ENCODE results near the gene ARMH1. TPM values are rescaled to one million over a fixed set of nuclear protein-coding genes. Genes with fewer than 3 reads are reported as not detected.
A peak's percentile ranks its signal among the peaks of the same experiment; 100 is the strongest.
"Not testable (repeated sequence)": the region's sequence is repeated elsewhere in the genome, so short reads cannot be mapped to it uniquely, and the experiment has no call there.

Gene ARMH1
- total RNA-seq, 1 experiment from 2014 or later = not detected

- DNase-seq (ENCODE audit: low read depth in 1 of 2, low spot score in 2 of 2) = no peak
- no peaks in the 10 kb centered on the region for H3K27me3 ChIP-seq (replicated peaks)
- H3K9me3 ChIP-seq (replicated peaks) = 0 out of 2 replicates have a peak, but pooled peaks cover 2% of the 10 kb centered on the region
- no peak overlapping the region for H3K27ac ChIP-seq
- no peak overlapping the region for H3K4me3 ChIP-seq
- peaks cover 43% of the 10 kb centered on the region for H3K36me3 ChIP-seq
- no peaks in the 10 kb centered on the region for H3K4me1 ChIP-seq (replicated peaks)
These were observed 24.2 kb upstream of the ARMH1 start for GRCh38 chr1:44650159-44650831.

DNA sequence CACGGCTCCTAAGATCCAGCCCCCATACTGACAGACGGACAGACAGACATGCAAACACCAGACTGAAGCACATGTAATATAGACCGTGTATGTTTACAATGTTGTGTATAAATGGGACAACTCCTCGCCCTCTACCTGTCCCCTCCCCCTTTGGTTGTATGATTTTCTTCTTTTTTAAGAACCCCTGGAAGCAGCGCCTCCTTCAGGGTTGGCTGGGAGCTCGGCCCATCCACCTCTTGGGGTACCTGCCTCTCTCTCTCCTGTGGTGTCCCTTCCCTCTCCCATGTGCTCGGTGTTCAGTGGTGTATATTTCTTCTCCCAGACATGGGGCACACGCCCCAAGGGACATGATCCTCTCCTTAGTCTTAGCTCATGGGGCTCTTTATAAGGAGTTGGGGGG, 23.4 kb upstream of the ARMH1 start:
- no peak overlapping the region for H3K27ac ChIP-seq
- no peak for DNase-seq (ENCODE audit: low read depth in 1 of 2, low spot score in 2 of 2)
- H3K9me3 ChIP-seq (replicated peaks) = 0 out of 2 replicates have a peak, but pooled peaks cover 2% of the 10 kb centered on the region
- no peaks in the 10 kb centered on the region for H3K4me1 ChIP-seq (replicated peaks)
- no peaks in the 10 kb centered on the region for H3K27me3 ChIP-seq (replicated peaks)
- peaks cover 35% of the 10 kb centered on the region for H3K36me3 ChIP-seq
- no peak overlapping the region for H3K4me3 ChIP-seq

DNA sequence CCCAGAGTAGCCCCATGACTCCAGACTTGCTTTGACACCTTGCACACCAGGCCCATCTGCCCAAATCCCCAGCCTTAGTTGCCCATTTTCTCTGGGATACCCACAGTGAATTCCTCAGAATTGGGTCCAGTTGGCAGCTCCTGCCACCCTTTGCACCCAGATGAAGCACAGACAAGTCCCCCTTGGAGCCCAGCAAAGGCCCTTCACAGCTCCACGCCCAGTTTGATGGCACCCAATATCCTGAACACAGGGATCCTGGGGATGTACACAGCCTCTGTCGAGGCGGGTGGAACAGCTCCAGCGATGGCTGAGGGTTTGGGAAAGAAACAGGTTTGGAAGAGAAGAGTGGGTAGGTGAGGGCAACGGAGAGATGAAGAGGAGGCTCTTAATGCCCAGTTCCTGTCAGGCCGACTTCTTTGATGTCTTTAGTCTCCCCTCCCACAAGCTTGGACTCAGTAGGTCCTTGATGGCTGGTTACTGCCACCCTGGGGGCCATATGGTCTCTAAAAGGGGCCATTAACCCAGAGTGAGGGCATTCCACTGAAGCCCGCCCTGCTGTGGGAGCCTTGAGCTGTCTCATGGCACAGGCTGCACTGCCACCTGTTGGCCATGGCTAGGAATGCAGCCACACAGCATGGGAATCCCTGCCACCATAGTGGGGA, 21.9 kb upstream of the ARMH1 start:
- H3K27ac ChIP-seq = no peak overlapping the region
- no peaks in the 10 kb centered on the region for H3K4me1 ChIP-seq (replicated peaks)
- DNase-seq (ENCODE audit: low read depth in 1 of 2, low spot score in 2 of 2) = peak; percentile 48 to 68
- H3K4me3 ChIP-seq = no peak overlapping the region
- H3K27me3 ChIP-seq (replicated peaks) = no peaks in the 10 kb centered on the region
- H3K36me3 ChIP-seq = peaks cover 26% of the 10 kb centered on the region
- H3K9me3 ChIP-seq (replicated peaks) = 0 out of 2 replicates have a peak, but pooled peaks cover 2% of the 10 kb centered on the region

GRCh38 chr1:44653107-44653964, 21.2 kb upstream of the ARMH1 start:
- no peaks in the 10 kb centered on the region for H3K4me1 ChIP-seq (replicated peaks)
- H3K27ac ChIP-seq = no peak overlapping the region
- H3K36me3 ChIP-seq = peaks cover 19% of the 10 kb centered on the region
- no peak for DNase-seq (ENCODE audit: low read depth in 1 of 2, low spot score in 2 of 2)
- no peak overlapping the region for H3K4me3 ChIP-seq
- H3K27me3 ChIP-seq (replicated peaks) = no peaks in the 10 kb centered on the region
- H3K9me3 ChIP-seq (replicated peaks) = 0 out of 2 replicates have a peak, but pooled peaks cover 2% of the 10 kb centered on the region

DNA sequence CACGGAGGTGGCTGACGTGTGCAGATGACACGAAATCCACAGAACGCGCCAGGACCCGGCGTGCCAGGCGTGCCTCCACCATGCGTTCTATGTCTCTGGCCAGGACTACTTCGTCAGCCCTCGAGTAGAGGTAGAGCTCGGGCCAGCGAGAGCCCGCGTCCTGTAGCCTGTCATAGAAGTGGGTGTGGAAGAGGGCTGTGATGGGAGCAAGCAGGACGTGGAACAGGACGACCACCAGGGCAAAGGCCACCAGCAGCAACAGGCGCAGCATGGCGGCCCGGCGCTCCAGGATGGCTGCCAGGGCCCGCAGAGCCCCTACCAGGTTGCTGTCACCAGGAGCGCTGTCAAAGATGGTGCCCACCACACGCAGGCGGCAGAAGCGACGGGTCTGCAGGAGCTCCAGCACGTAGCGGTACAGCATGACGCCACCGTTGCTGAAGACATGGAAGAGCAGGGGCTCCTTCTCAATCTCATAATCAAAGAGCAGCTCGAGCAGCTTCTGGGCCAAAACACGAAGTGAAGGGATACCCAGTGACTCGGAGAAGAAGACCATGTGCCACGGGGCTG, 19.8 kb upstream of the ARMH1 start:
- H3K9me3 ChIP-seq (replicated peaks) = 0 out of 2 replicates have a peak, but pooled peaks cover 2% of the 10 kb centered on the region
- H3K27ac ChIP-seq = no peak overlapping the region
- H3K4me1 ChIP-seq (replicated peaks) = no peaks in the 10 kb centered on the region
- DNase-seq (ENCODE audit: low read depth in 1 of 2, low spot score in 2 of 2) = no peak
- no peaks in the 10 kb centered on the region for H3K27me3 ChIP-seq (replicated peaks)
- no peak overlapping the region for H3K4me3 ChIP-seq
- H3K36me3 ChIP-seq = peaks cover 9% of the 10 kb centered on the region

DNA sequence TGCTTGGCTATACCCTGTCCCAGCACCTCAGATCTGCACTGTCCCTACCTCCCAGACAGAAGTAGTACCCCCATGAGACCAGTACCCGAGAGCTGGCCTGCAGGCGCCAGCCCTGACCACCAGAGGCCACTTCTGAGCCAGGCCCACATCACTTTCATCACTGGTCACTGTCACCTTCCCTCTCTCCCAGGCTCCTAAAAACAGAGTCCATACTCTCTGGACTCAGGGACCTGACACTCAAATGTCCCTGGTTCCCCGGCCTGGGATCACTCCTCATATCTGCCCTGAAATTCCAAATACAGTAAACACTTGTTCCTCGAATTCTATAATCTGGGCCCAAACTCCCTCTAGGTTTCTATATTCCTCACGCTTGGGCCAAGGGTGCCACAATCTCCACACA, 18.9 kb upstream of the ARMH1 start:
- peaks cover 1% of the 10 kb centered on the region for H3K36me3 ChIP-seq
- 0 out of 2 replicates have a peak, but pooled peaks cover 2% of the 10 kb centered on the region for H3K9me3 ChIP-seq (replicated peaks)
- H3K27ac ChIP-seq = no peak overlapping the region
- DNase-seq (ENCODE audit: low read depth in 1 of 2, low spot score in 2 of 2) = no peak
- no peaks in the 10 kb centered on the region for H3K27me3 ChIP-seq (replicated peaks)
- H3K4me3 ChIP-seq = no peak overlapping the region
- H3K4me1 ChIP-seq (replicated peaks) = no peaks in the 10 kb centered on the region

- Histone ChIP-seq H3K36me3 (no peaks in the 10 kb centered on the region), H3K27ac (no peak overlapping the region), H3K9me3 (replicated peaks) (no peaks in the 10 kb centered on the region), H3K4me1 (replicated peaks) (no peaks in the 10 kb centered on the region), H3K4me3 (no peak overlapping the region), H3K27me3 (replicated peaks) (no peaks in the 10 kb centered on the region)
- no peak for DNase-seq (ENCODE audit: low read depth in 1 of 2, low spot score in 2 of 2)
These were observed 14.9 kb upstream of the ARMH1 start for GRCh38 chr1:44659566-44659965.

DNA sequence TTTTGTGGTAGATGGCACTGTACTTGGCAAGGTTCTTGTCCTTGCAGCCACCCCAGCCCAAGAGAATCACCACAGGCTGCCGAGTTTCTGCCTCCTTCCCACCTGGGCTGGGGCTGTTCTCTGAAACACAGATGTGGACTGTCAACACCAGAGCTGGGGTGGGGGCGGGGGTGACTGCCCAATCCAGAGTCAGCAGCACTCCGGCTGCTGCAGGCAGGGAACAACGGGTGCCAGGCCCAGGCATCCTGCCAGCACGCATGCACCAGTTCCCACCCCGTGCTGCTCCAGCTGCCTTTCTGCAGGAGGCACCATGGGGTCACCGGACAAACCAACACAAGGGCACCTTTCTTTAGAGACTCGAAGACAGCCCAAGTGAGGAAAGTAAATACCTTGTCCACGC, 14.3 kb upstream of the ARMH1 start:
- Histone ChIP-seq H3K4me3 (no peak overlapping the region), H3K27ac (no peak overlapping the region), H3K9me3 (replicated peaks) (no peaks in the 10 kb centered on the region), H3K4me1 (replicated peaks) (no peaks in the 10 kb centered on the region), H3K36me3 (no peaks in the 10 kb centered on the region), H3K27me3 (replicated peaks) (no peaks in the 10 kb centered on the region)
- no peak for DNase-seq (ENCODE audit: low read depth in 1 of 2, low spot score in 2 of 2)

- no peak overlapping the region for H3K4me3 ChIP-seq
- H3K9me3 ChIP-seq (replicated peaks) = no peaks in the 10 kb centered on the region
- H3K27me3 ChIP-seq (replicated peaks) = no peaks in the 10 kb centered on the region
- no peaks in the 10 kb centered on the region for H3K36me3 ChIP-seq
- no peak overlapping the region for H3K27ac ChIP-seq
- DNase-seq (ENCODE audit: low read depth in 1 of 2, low spot score in 2 of 2) = no peak
- H3K4me1 ChIP-seq (replicated peaks) = no peaks in the 10 kb centered on the region
These were observed 12.5 kb upstream of the ARMH1 start for GRCh38 chr1:44661781-44662682.

DNA sequence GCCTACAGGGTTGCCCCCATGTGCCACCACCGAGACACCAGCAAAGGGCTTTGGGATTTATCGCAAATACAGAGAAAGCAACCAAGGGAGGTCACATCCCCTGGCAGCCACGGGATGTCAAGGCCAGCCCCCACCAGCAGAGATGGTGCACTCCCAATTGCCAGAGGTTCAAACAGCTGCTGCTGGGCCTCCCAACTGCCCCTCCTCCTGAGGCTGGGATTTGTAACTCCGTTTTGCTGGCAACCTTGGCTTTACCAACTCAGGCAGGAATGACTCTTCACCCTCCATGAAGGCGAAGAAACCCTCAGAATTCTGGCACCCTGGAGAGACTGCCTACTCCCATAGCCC, 11.9 kb upstream of the ARMH1 start:
- Histone ChIP-seq H3K36me3 (no peaks in the 10 kb centered on the region), H3K27ac (no peak overlapping the region), H3K27me3 (replicated peaks) (no peaks in the 10 kb centered on the region), H3K9me3 (replicated peaks) (no peaks in the 10 kb centered on the region), H3K4me1 (replicated peaks) (no peaks in the 10 kb centered on the region), H3K4me3 (no peak overlapping the region)
- DNase-seq (ENCODE audit: low read depth in 1 of 2, low spot score in 2 of 2) = no peak

GRCh38 chr1:44663417-44663816, 11.1 kb upstream of the ARMH1 start:
- no peaks in the 10 kb centered on the region for H3K4me1 ChIP-seq (replicated peaks)
- no peak overlapping the region for H3K27ac ChIP-seq
- no peak for DNase-seq (ENCODE audit: low read depth in 1 of 2, low spot score in 2 of 2)
- no peaks in the 10 kb centered on the region for H3K9me3 ChIP-seq (replicated peaks)
- no peak overlapping the region for H3K4me3 ChIP-seq
- no peaks in the 10 kb centered on the region for H3K36me3 ChIP-seq
- no peaks in the 10 kb centered on the region for H3K27me3 ChIP-seq (replicated peaks)

GRCh38 chr1:44664730-44665370, 9.7 kb upstream of the ARMH1 start:
- DNase-seq (ENCODE audit: low read depth in 1 of 2, low spot score in 2 of 2) = no peak
- Histone ChIP-seq H3K4me1 (replicated peaks) (no peaks in the 10 kb centered on the region), H3K27ac (no peak overlapping the region), H3K4me3 (no peak overlapping the region), H3K36me3 (no peaks in the 10 kb centered on the region), H3K9me3 (replicated peaks) (no peaks in the 10 kb centered on the region), H3K27me3 (replicated peaks) (no peaks in the 10 kb centered on the region)

GRCh38 chr1:44666719-44667118, 7.8 kb upstream of the ARMH1 start:
- DNase-seq (ENCODE audit: low read depth in 1 of 2, low spot score in 2 of 2); H3K27ac ChIP-seq: not testable (repeated sequence)

More at GRCh38 chr1:44666719-44667118, 7.8 kb upstream of the ARMH1 start:
- H3K27me3 ChIP-seq (replicated peaks); H3K9me3 ChIP-seq (replicated peaks); H3K4me1 ChIP-seq (replicated peaks); H3K36me3 ChIP-seq; H3K4me3 ChIP-seq: not testable (repeated sequence)
